Stimulated activated memory B cell treated with anti-CD40 and anti-IgM and Interleukin-4, amounts not matched to agents 10 μg/mL and 1 μg/mL and 100 μg/mL, for 72 hours (primary cell): Measurements from ENCODE around the gene PRR5L.
A peak's percentile ranks its signal among the peaks of the same experiment; 100 is the strongest.

Experiments
- ATAC-seq: fragments of 150-1000 bp; cut with Tn5 transposase; 2 replicates; pipeline ENCODE4 v1.10.0; 2021
- H3K27ac Mint-ChIP-seq: one replicate; pipeline ENCODE4 v1.8.0; 2022; ENCODE audit warnings: mild to moderate bottlenecking, mixed read lengths
- H3K27me3 Mint-ChIP-seq: one replicate; pipeline ENCODE4 v1.8.0; 2022; ENCODE audit warnings: mixed read lengths
- H3K36me3 Mint-ChIP-seq: one replicate; pipeline ENCODE4 v1.8.0; 2022; ENCODE audit warnings: mixed read lengths
- H3K4me1 Mint-ChIP-seq: one replicate; pipeline ENCODE4 v1.8.0; 2022; ENCODE audit warnings: mixed read lengths
- H3K4me3 Mint-ChIP-seq: one replicate; pipeline ENCODE4 v1.8.0; 2022; ENCODE audit warnings: mild to moderate bottlenecking, moderate library complexity, mixed read lengths
- H3K9me3 Mint-ChIP-seq: one replicate; pipeline ENCODE4 v1.8.0; 2022; ENCODE audit warnings: mixed read lengths

The PRR5L gene

GRCh38 chr11:36371181-36371580, 75.1 kb downstream of the PRR5L start:
- H3K27ac Mint-ChIP-seq = no peak overlapping the region
- H3K4me3 Mint-ChIP-seq = no peak overlapping the region
- peaks cover 6% of the 10 kb centered on the region for H3K4me1 Mint-ChIP-seq
- peaks cover 53% of the 10 kb centered on the region for H3K27me3 Mint-ChIP-seq
- no peaks in the 10 kb centered on the region for H3K36me3 Mint-ChIP-seq
- H3K9me3 Mint-ChIP-seq = no peaks in the 10 kb centered on the region
- ATAC-seq = no peak

GRCh38 chr11:36371590-36371989, 75.5 kb downstream of the PRR5L start:
- no peak overlapping the region for H3K4me3 Mint-ChIP-seq
- no peaks in the 10 kb centered on the region for H3K36me3 Mint-ChIP-seq
- ATAC-seq = no peak
- H3K27ac Mint-ChIP-seq = no peak overlapping the region
- H3K4me1 Mint-ChIP-seq = peaks cover 10% of the 10 kb centered on the region
- H3K9me3 Mint-ChIP-seq = no peaks in the 10 kb centered on the region
- H3K27me3 Mint-ChIP-seq = peaks cover 57% of the 10 kb centered on the region

GRCh38 chr11:36372101-36372771, 76.1 kb downstream of the PRR5L start:
- no peaks in the 10 kb centered on the region for H3K9me3 Mint-ChIP-seq

GRCh38 chr11:36373016-36374010, 77.2 kb downstream of the PRR5L start:
- no peaks in the 10 kb centered on the region for H3K36me3 Mint-ChIP-seq
- ATAC-seq = no peak
- peaks cover 24% of the 10 kb centered on the region for H3K4me1 Mint-ChIP-seq
- no peak overlapping the region for H3K27ac Mint-ChIP-seq
- H3K9me3 Mint-ChIP-seq = no peaks in the 10 kb centered on the region
- H3K4me3 Mint-ChIP-seq = no peak overlapping the region
- peaks cover 53% of the 10 kb centered on the region for H3K27me3 Mint-ChIP-seq

More at GRCh38 chr11:36372101-36372771, 76.1 kb downstream of the PRR5L start:
- H3K4me3 Mint-ChIP-seq = no peak overlapping the region
- peaks cover 14% of the 10 kb centered on the region for H3K4me1 Mint-ChIP-seq
- H3K36me3 Mint-ChIP-seq = no peaks in the 10 kb centered on the region
- no peak overlapping the region for H3K27ac Mint-ChIP-seq
- no peak for ATAC-seq
- H3K27me3 Mint-ChIP-seq = peaks cover 63% of the 10 kb centered on the region

- Mint-ChIP-seq H3K27ac (no peak overlapping the region), H3K4me3 (no peak overlapping the region), H3K4me1 (peaks cover 25% of the 10 kb centered on the region), H3K27me3 (peaks cover 60% of the 10 kb centered on the region), H3K9me3 (no peaks in the 10 kb centered on the region), H3K36me3 (no peaks in the 10 kb centered on the region)
- ATAC-seq = no peak
Measured at GRCh38 chr11:36374726-36375125, 78.6 kb downstream of the PRR5L start.

GRCh38 chr11:36375353-36376008, 79.4 kb downstream of the PRR5L start:
- Mint-ChIP-seq H3K9me3 (no peaks in the 10 kb centered on the region), H3K36me3 (no peaks in the 10 kb centered on the region), H3K27me3 (peaks cover 63% of the 10 kb centered on the region), H3K4me3 (peak overlapping the region; percentile 79), H3K4me1 (peaks cover 25% of the 10 kb centered on the region), H3K27ac (peak overlapping the region; percentile 77)
- ATAC-seq = no peak

GRCh38 chr11:36376009-36376887, 80.2 kb downstream of the PRR5L start:
- Mint-ChIP-seq H3K4me1 (peaks cover 32% of the 10 kb centered on the region), H3K4me3 (peak overlapping the region; percentile 79), H3K36me3 (no peaks in the 10 kb centered on the region), H3K27me3 (peaks cover 55% of the 10 kb centered on the region), H3K27ac (peak overlapping the region; percentile 77), H3K9me3 (no peaks in the 10 kb centered on the region)
- ATAC-seq = no peak

- Mint-ChIP-seq H3K9me3 (no peaks in the 10 kb centered on the region), H3K27me3 (peaks cover 48% of the 10 kb centered on the region), H3K4me3 (peak overlapping the region; percentile 79), H3K27ac (peak overlapping the region; percentile 77), H3K4me1 (peaks cover 32% of the 10 kb centered on the region), H3K36me3 (no peaks in the 10 kb centered on the region)
- ATAC-seq = peak; percentile 75
Measured at GRCh38 chr11:36376888-36377758, 81.0 kb downstream of the PRR5L start.

- peak overlapping the region; percentile 77 for H3K27ac Mint-ChIP-seq
Measured at GRCh38 chr11:36377759-36378564, 81.9 kb downstream of the PRR5L start.

GRCh38 chr11:36379653-36380052, 83.6 kb downstream of the PRR5L start:
- Mint-ChIP-seq H3K4me3 (no peak overlapping the region), H3K36me3 (no peaks in the 10 kb centered on the region), H3K9me3 (no peaks in the 10 kb centered on the region), H3K4me1 (peaks cover 32% of the 10 kb centered on the region), H3K27ac (peak overlapping the region; percentile 24), H3K27me3 (peaks cover 37% of the 10 kb centered on the region)
- no peak for ATAC-seq

More at GRCh38 chr11:36377759-36378564, 81.9 kb downstream of the PRR5L start:
- Mint-ChIP-seq H3K27me3 (peaks cover 48% of the 10 kb centered on the region), H3K4me1 (peaks cover 32% of the 10 kb centered on the region), H3K9me3 (no peaks in the 10 kb centered on the region), H3K4me3 (peak overlapping the region; percentile 79), H3K36me3 (no peaks in the 10 kb centered on the region)
- peak; percentile 79 for ATAC-seq

GRCh38 chr11:36380296-36381014, 84.4 kb downstream of the PRR5L start:
- Mint-ChIP-seq H3K27ac (no peak overlapping the region), H3K4me3 (peak overlapping the region; percentile 59), H3K9me3 (no peaks in the 10 kb centered on the region), H3K36me3 (no peaks in the 10 kb centered on the region), H3K4me1 (peaks cover 32% of the 10 kb centered on the region), H3K27me3 (peaks cover 29% of the 10 kb centered on the region)
- no peak for ATAC-seq

GRCh38 chr11:36381015-36381360, 84.9 kb downstream of the PRR5L start:
- Mint-ChIP-seq H3K27me3 (peaks cover 23% of the 10 kb centered on the region), H3K4me1 (peaks cover 28% of the 10 kb centered on the region), H3K4me3 (peak overlapping the region; percentile 59), H3K36me3 (no peaks in the 10 kb centered on the region), H3K9me3 (no peaks in the 10 kb centered on the region), H3K27ac (no peak overlapping the region)
- no peak for ATAC-seq

- ATAC-seq = no peak
- peaks cover 10% of the 10 kb centered on the region for H3K4me1 Mint-ChIP-seq
- no peaks in the 10 kb centered on the region for H3K36me3 Mint-ChIP-seq
- no peak overlapping the region for H3K27ac Mint-ChIP-seq
- H3K27me3 Mint-ChIP-seq = peaks cover 12% of the 10 kb centered on the region
- no peaks in the 10 kb centered on the region for H3K9me3 Mint-ChIP-seq
- no peak overlapping the region for H3K4me3 Mint-ChIP-seq
Measured at GRCh38 chr11:36383195-36383594, 87.1 kb downstream of the PRR5L start.
